ENCODE results near the gene APBA1. TPM values are rescaled to one million over a fixed set of nuclear protein-coding genes. Genes with fewer than 3 reads are reported as not detected.

Gene APBA1
- total and polyA plus RNA-seq, 2 of the 4 experiments (the other 2 are of a cell fraction): 3.8 to 5.1 TPM

DNA sequence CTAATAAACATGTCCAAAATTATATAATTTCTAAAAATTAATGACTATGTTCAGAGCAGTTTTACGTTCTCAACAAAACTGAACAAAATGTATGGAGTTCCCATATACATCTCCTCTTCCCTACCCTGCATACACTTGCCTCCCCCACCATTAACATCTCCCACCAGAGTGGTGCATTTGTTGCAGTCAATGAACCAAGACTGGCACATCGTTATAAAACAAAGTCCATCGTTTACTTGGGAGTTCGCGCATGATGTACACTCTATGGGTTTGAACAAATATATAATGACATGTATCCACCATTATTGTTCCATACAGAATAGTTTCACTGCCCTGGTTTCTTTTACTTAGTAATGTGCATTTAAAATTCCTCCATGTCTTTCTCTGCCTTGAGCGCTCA is 130.1 kb downstream of the APBA1 start:
- WGBS, 2 experiments (ENCODE audit: extremely low coverage in 2 of 2, insufficient read length in 1 of 2): no CpG with 5 or more reads among the region's 6 CpGs
- Histone ChIP-seq H3K4me2 (ENCODE audit: low read depth, low read length) (no peak overlapping the region), H4K8ac (ENCODE audit: low read depth in 2 of 2, low read length in 2 of 2) (no peak overlapping the region), H3K27ac (ENCODE audit: insufficient read depth, low read length) (no peak overlapping the region), H2BK20ac (ENCODE audit: low read depth, low read length) (no peak overlapping the region), H3K9ac (ENCODE audit: low read depth, low read length) (no peak overlapping the region), H3K4ac (ENCODE audit: low read depth, low read length) (no peak overlapping the region), H3K9me1 (ENCODE audit: insufficient read depth, low read length) (no peaks in the 10 kb centered on the region; the same call in 1 of the 2 replicates), H3K56ac (ENCODE audit: extremely low read depth, insufficient read depth, low read length) (no peak overlapping the region), H4K20me1 (ENCODE audit: insufficient read depth, low read length) (no peaks in the 10 kb centered on the region), H3K4me3 (ENCODE audit: insufficient read depth, low read depth, low read length) (no peak overlapping the region), H2AK5ac (ENCODE audit: low read depth, low read length) (no peak overlapping the region), H3K36me3 (ENCODE audit: control insufficient read depth, insufficient read depth, low read length) (no peaks in the 10 kb centered on the region), H2BK15ac (ENCODE audit: low read depth, low read length) (no peak overlapping the region), H4K91ac (ENCODE audit: insufficient read depth, low read depth, low read length) (no peak overlapping the region), H4K5ac (ENCODE audit: low read depth, low read length) (no peak overlapping the region), H3K18ac (ENCODE audit: low read depth, low read length) (no peak overlapping the region), H2AFZ (replicated peaks; ENCODE audit: low read length, poor library complexity) (no peak overlapping the region), H2BK5ac (ENCODE audit: low read depth, low read length, poor library complexity, severe bottlenecking) (no peak overlapping the region), H3K14ac (replicated peaks; ENCODE audit: low read depth, low read length) (no peak overlapping the region), H3K27me3 (ENCODE audit: control insufficient read depth, insufficient read depth, low read length) (no peaks in the 10 kb centered on the region), H3K4me1 (ENCODE audit: control insufficient read depth, insufficient read depth, low read length) (no peaks in the 10 kb centered on the region), H3K79me1 (ENCODE audit: low read depth in 1 of 2, low read length in 2 of 2) (no peaks in the 10 kb centered on the region; a peak in 2 of 4 replicates), H3K9me3 (ENCODE audit: control insufficient read depth, insufficient read depth, low read length) (no peaks in the 10 kb centered on the region), H3K23ac (ENCODE audit: low read depth, low read length) (no peak overlapping the region), H2BK120ac (ENCODE audit: low read depth, low read length) (no peak overlapping the region), H2AK9ac (replicated peaks; ENCODE audit: low read depth, low read length, poor library complexity) (no peak overlapping the region)
- no TSS peak for BruUV-seq (replicated peaks)
- dilution Hi-C loops (cut with HindIII; ENCODE audit: low sequenced_read_pairs, unreplicated experiment) (no loop called here), intact Hi-C loops (cut with micrococcal nuclease) (no loop called here), in situ Hi-C loops (cut with MboI; ENCODE audit: low sequenced_read_pairs) (no loop called here)
- ChIA-PET POLR2A (ENCODE audit: unreplicated experiment) (interaction anchor here (0.6 kb wide), 1 partner anchor 21 kb away, joined by 3 read pairs; no protein-coding TSS in a partner anchor), CTCF (no interaction called here)
- no peak for DNase-seq
- no peak for ATAC-seq (ENCODE audit: low read depth)
- no peak for TF ChIP-seq USF2 (IDR thresholded peaks at IDR 0.05; ENCODE audit: low read depth, low read length)
- no peak for TF ChIP-seq BHLHE40 (IDR thresholded peaks at IDR 0.05; ENCODE audit: low read depth, low read length)
- no peak for TF ChIP-seq POLR2A (IDR thresholded peaks at IDR 0.05; ENCODE audit: low read depth, low read length)
- TF ChIP-seq RAD21 (IDR thresholded peaks at IDR 0.05; ENCODE audit: low read length): no peak
- no peak for TF ChIP-seq MAZ (IDR thresholded peaks at IDR 0.05; ENCODE audit: borderline replicate concordance, low read depth, low read length)
- TF ChIP-seq RCOR1 (IDR thresholded peaks at IDR 0.05; ENCODE audit: insufficient replicate concordance, low read length): no peak
- TF ChIP-seq NFE2L2 (IDR thresholded peaks at IDR 0.05; ENCODE audit: low read depth, low read length): no peak
- no peak for TF ChIP-seq SMC3 (IDR thresholded peaks at IDR 0.05; ENCODE audit: low read depth, low read length)
- TF ChIP-seq ELK1 (IDR thresholded peaks at IDR 0.05; ENCODE audit: borderline replicate concordance, low read depth, low read length): no peak
- no peak for TF ChIP-seq RFX5 (IDR thresholded peaks at IDR 0.05; ENCODE audit: low read depth, low read length)
- TF ChIP-seq CEBPB (IDR thresholded peaks at IDR 0.05; ENCODE audit: low read depth, low read length): no peak
- TF ChIP-seq FOS (IDR thresholded peaks at IDR 0.05; ENCODE audit: low read depth, low read length): no peak
- TF ChIP-seq MXI1 (IDR thresholded peaks at IDR 0.05; ENCODE audit: borderline replicate concordance, low read depth, low read length): no peak
- no peak for TF ChIP-seq CHD1 (IDR thresholded peaks at IDR 0.05; ENCODE audit: low read depth, low read length)

Data from IMR-90 (cell line).